Measurements from ENCODE around the gene CAMK1D.
A peak's percentile ranks its signal among the peaks of the same experiment; 100 is the strongest.

DNA sequence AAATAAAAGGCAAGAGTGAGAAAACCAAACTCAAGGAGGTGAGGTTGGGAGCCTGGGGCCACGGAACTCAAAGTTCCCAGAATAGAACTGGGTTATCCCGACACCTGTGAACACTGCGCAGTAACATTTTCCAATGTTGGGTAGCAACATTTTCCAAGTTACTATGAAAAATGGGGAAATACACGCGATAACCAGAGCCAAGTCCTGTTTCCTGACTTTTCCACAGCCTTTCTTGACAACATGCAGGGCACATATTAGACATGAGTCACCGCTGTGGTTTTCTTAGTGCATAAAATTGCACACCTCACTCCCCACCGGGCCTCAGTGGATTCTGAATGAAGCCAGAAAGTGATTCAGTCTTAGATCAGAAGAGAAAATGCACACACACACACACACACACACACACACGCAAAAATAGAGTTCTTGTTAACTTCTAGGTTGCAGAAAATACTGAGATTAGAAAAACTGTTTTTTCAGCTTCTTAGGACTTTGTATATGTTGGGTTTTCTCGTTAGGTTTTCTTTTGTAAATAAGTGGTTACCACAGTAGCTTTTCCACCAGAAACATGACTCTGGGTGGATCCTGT, 70.0 kb downstream of the CAMK1D start:
- no peak for TF ChIP-seq CTCF (conservative IDR thresholded peaks at IDR 0.05; ENCODE audit: low read depth, low read length)
- no peak for TF ChIP-seq RFX5 (IDR thresholded peaks at IDR 0.05; ENCODE audit: low read depth, low read length)
- no peak for TF ChIP-seq POLR2A (IDR thresholded peaks at IDR 0.05; ENCODE audit: low read depth, low read length)
- no peak for TF ChIP-seq CHD1 (IDR thresholded peaks at IDR 0.05; ENCODE audit: low read depth, low read length)
- TF ChIP-seq MXI1 (IDR thresholded peaks at IDR 0.05; ENCODE audit: borderline replicate concordance, low read depth, low read length), result no peak
- peak; percentile 68 for TF ChIP-seq CEBPB (IDR thresholded peaks at IDR 0.05; ENCODE audit: low read depth, low read length)
- no peak for TF ChIP-seq ELK1 (IDR thresholded peaks at IDR 0.05; ENCODE audit: borderline replicate concordance, low read depth, low read length)
- TF ChIP-seq NFE2L2 (IDR thresholded peaks at IDR 0.05; ENCODE audit: low read depth, low read length), result peak; percentile 51; the same call in 1 of the 2 replicates
- no peak for TF ChIP-seq USF2 (IDR thresholded peaks at IDR 0.05; ENCODE audit: low read depth, low read length)
- peak; percentile 24; the same call in 1 of the 2 replicates for TF ChIP-seq SMC3 (IDR thresholded peaks at IDR 0.05; ENCODE audit: low read depth, low read length)
- TF ChIP-seq BHLHE40 (IDR thresholded peaks at IDR 0.05; ENCODE audit: low read depth, low read length), result peak; percentile 72

All from IMR-90 (cell line).